Ovary (tissue), 3 donors: Measurements from ENCODE around the gene GDF7.

ENCODE experiments used
- POLR2A ChIP-seq: fragments of 450-650 bp; IDR thresholded peaks from one replicate; pipeline ENCODE4 v1.6.1; 2017; ENCODE audit warnings: antibody characterized with exemption, mild to moderate bottlenecking, moderate library complexity
- TF ChIP-seq, protein P1 (sequence below), 3 donors: fragments of 450-650 bp in 2 of 3; fragments of 200-600 bp in 1 of 3; IDR thresholded peaks; one replicate each; pipeline versions ENCODE4 v1.5.1 to v1.8.0; 2016 to 2022; ENCODE audit warnings: antibody characterized with exemption in 3 of 3, mild to moderate bottlenecking in 1 of 3
- donor health status: DM: no; HTN: no; CAD: no.

DNA sequence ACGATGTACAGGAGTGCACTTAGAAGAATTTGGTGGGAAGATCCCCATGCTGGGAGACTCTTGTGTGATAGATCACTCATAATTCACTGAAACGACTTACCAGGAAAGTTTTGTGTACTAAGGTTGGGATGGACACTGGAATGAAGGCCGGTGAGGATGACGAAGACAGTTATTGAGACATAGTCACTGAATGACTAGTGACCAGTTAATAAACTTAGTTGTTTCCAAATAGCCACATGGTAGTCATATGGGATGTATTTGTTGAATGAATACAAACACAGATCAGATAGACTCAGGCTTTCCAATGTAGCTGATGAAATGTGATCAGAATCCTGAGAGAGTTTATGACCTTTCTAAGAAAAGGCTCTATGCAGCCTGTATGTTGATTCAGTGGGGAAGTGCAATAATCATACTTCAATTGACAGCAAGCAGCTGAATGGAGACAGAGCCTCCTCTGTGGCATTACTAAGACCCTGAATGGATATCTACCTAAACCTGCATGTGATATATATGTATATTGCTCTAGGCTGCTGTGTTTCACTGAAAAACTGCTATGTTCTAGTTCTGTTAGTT, 20.4 kb downstream of the GDF7 start:
- TF ChIP-seq, protein P1, sequence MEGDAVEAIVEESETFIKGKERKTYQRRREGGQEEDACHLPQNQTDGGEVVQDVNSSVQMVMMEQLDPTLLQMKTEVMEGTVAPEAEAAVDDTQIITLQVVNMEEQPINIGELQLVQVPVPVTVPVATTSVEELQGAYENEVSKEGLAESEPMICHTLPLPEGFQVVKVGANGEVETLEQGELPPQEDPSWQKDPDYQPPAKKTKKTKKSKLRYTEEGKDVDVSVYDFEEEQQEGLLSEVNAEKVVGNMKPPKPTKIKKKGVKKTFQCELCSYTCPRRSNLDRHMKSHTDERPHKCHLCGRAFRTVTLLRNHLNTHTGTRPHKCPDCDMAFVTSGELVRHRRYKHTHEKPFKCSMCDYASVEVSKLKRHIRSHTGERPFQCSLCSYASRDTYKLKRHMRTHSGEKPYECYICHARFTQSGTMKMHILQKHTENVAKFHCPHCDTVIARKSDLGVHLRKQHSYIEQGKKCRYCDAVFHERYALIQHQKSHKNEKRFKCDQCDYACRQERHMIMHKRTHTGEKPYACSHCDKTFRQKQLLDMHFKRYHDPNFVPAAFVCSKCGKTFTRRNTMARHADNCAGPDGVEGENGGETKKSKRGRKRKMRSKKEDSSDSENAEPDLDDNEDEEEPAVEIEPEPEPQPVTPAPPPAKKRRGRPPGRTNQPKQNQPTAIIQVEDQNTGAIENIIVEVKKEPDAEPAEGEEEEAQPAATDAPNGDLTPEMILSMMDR (IDR thresholded peaks at IDR 0.05), result no peak
- TF ChIP-seq POLR2A, result no peak
